HPDE6-E6E7 (cell line): ENCODE data around the gene PRDM8.
"Not testable (repeated sequence)": the region's sequence is repeated elsewhere in the genome, so short reads cannot be mapped to it uniquely, and the experiment has no call there.

Experiments
- DNase-seq: peaks from one replicate; pipeline ENCODE4 v3.0.0; 2011; ENCODE audit warnings: missing footprints; ENCODE audit errors: extremely low spot score

Gene PRDM8

GRCh38 chr4:80196922-80197573 is at the start of gene PRDM8:
PRDM8 (plus strand) TSS chr4:80197503; CDS start chr4:80200081, 2,578 bp downstream.
- no peak for DNase-seq

GRCh38 chr4:80150387-80151180 is 46.7 kb upstream of the PRDM8 start:
- no peak for DNase-seq

GRCh38 chr4:80151981-80152380 is 45.3 kb upstream of the PRDM8 start:
- no peak for DNase-seq

- DNase-seq = no peak
These were observed 43.3 kb upstream of the PRDM8 start for GRCh38 chr4:80153874-80154544.

- DNase-seq = no peak
These were observed 42.8 kb upstream of the PRDM8 start for GRCh38 chr4:80154545-80154933.

- no peak for DNase-seq
These were observed 41.9 kb upstream of the PRDM8 start for GRCh38 chr4:80155316-80155982.

- no peak for DNase-seq
These were observed 40.9 kb upstream of the PRDM8 start for GRCh38 chr4:80156410-80156809.

GRCh38 chr4:80161413-80162058 is 35.8 kb upstream of the PRDM8 start:
- DNase-seq = no peak

GRCh38 chr4:80162418-80162817 is 34.9 kb upstream of the PRDM8 start:
- DNase-seq = no peak

GRCh38 chr4:80165855-80166254 is 31.4 kb upstream of the PRDM8 start:
- DNase-seq = no peak

GRCh38 chr4:80171251-80171650 is 26.1 kb upstream of the PRDM8 start:
- no peak for DNase-seq

- DNase-seq = no peak
These were observed 25.6 kb upstream of the PRDM8 start for GRCh38 chr4:80171656-80172055.

GRCh38 chr4:80172203-80172602 is 25.1 kb upstream of the PRDM8 start:
- no peak for DNase-seq

GRCh38 chr4:80173401-80173800 is 23.9 kb upstream of the PRDM8 start:
- peak; percentile 69 for DNase-seq

- DNase-seq = no peak
These were observed 23.5 kb upstream of the PRDM8 start for GRCh38 chr4:80173841-80174240.

GRCh38 chr4:80177793-80178192 is 19.5 kb upstream of the PRDM8 start:
- DNase-seq = not testable (repeated sequence)

GRCh38 chr4:80178964-80179363 is 18.3 kb upstream of the PRDM8 start:
- no peak for DNase-seq

GRCh38 chr4:80179637-80180161 is 17.6 kb upstream of the PRDM8 start:
- DNase-seq = no peak

GRCh38 chr4:80180743-80181142 is 16.6 kb upstream of the PRDM8 start:
- DNase-seq = no peak

GRCh38 chr4:80182237-80182866 is 15.0 kb upstream of the PRDM8 start:
- DNase-seq = no peak
